Activated T-helper 1 cell treated with anti-CD3 and anti-CD28 coated beads, Interleukin-12 subunit alpha, Interleukin-12 subunit beta, Interleukin-2, Interleukin-4 antibody, amounts not matched to agents 30 ng/mL and 10 ng/mL and 1 ng/mL, durations not matched to agents 14 hours and 24 hours and 36 hours (primary cell): ENCODE measurements around the gene KIAA1614. TPM values are rescaled to one million over a fixed set of nuclear protein-coding genes. Genes with fewer than 3 reads are reported as not detected.

Experiments used
- DNase-seq: peaks from one replicate; pipeline ENCODE4 v3.0.0; 2021; ENCODE audit warnings: low spot score
- H3K27ac Mint-ChIP-seq: one replicate; pipeline ENCODE4 v1.8.0; 2021; ENCODE audit warnings: mild to moderate bottlenecking, mixed read lengths
- H3K27me3 Mint-ChIP-seq: one replicate; pipeline ENCODE4 v1.8.0; 2022; ENCODE audit warnings: mild to moderate bottlenecking, moderate library complexity, mixed read lengths; ENCODE audit not compliant: insufficient read depth
- H3K36me3 Mint-ChIP-seq: one replicate; pipeline ENCODE4 v1.8.0; 2021; ENCODE audit warnings: low read depth, mixed read lengths
- H3K4me1 Mint-ChIP-seq: one replicate; pipeline ENCODE4 v1.8.0; 2021; ENCODE audit warnings: low read depth, mixed read lengths
- H3K4me3 Mint-ChIP-seq: one replicate; pipeline ENCODE4 v1.8.0; 2021; ENCODE audit warnings: mild to moderate bottlenecking, moderate library complexity, mixed read lengths
- H3K9me3 Mint-ChIP-seq: one replicate; pipeline ENCODE4 v1.8.0; 2021; ENCODE audit warnings: mixed read lengths
- intact Hi-C: fragments of 100-400 bp; cut with micrococcal nuclease; formaldehyde crosslinking; loops from one replicate; pipeline ENCODE4 v1.15.1; 2024
- total RNA-seq: library from RNA; stranded (reverse); gene quantifications from 2 replicates; pipeline ENCODE4 v1.2.3, GENCODE V29; 2022

The KIAA1614 gene
- total RNA-seq, 1 donor from 2014 or later, result 0.16 TPM

DNA sequence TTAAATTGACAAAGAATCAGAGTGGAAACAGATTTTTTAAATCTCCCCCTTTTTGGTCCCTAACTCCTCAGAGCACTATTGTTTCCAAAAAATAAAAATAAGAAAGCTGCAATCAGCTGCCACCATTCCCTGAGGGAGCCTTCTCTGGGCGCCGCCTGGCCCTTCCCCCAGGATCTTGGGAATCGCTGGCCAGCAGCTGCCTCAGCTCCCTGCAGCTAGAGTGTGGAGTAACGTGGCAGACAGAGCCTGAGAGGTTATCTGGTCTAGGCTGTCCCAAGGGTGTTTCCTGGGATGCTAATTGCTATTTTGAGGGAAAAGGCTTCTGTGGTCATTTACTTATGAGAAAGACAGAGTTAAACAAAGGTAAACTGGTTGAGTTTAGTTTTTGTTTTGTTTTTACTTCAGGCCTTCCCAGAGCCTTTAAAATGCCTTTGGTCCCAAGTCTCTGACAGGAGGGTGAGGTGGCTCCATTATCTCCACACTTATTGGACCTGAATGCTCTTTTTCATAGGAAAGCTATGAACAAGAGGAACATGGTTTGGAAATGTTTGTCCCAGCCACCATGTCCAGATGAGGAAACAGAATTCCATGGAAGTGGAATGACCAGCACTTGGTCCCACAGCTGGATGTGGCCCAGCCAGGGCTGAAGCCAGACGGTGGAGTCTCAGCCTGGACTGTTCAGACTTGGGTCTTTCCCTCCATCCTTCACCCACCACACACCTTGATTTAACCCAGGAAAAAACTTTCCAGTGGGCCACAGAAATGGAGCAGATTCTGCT, 14.1 kb upstream of the KIAA1614 start:
- no peaks in the 10 kb centered on the region for H3K36me3 Mint-ChIP-seq

DNA sequence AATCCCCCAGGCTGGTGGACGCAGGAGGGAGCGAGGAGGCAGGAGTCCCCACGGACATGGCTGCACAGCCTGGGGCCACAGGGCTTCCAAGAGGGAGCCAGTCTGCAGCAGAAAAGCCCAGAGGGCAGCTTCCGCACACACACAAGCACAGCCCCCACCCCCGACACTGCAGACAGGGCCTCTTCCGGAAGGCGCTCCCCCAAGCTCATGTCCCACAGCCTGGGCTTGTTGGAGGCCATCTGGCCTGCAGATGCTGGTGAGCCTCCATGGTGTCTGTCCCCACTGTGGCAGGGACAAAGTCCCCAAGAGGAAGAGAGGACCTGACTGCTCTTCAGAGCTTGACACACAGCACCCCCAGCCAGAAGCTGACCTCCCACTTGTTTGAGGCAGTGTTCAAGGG, 13.4 kb upstream of the KIAA1614 start:
- peaks cover 1% of the 10 kb centered on the region for H3K27me3 Mint-ChIP-seq
- no peaks in the 10 kb centered on the region for H3K36me3 Mint-ChIP-seq
- intact Hi-C loops, result no loop called here
- no peak for DNase-seq
- H3K27ac Mint-ChIP-seq, result no peak overlapping the region
- H3K4me3 Mint-ChIP-seq, result no peak overlapping the region
- peaks cover 3% of the 10 kb centered on the region for H3K9me3 Mint-ChIP-seq
- no peaks in the 10 kb centered on the region for H3K4me1 Mint-ChIP-seq

More for the DNA sequence above, 14.1 kb upstream of the KIAA1614 start:
- H3K4me1 Mint-ChIP-seq, result peaks cover 3% of the 10 kb centered on the region
- peaks cover 1% of the 10 kb centered on the region for H3K27me3 Mint-ChIP-seq
- H3K9me3 Mint-ChIP-seq, result no peaks in the 10 kb centered on the region
- H3K27ac Mint-ChIP-seq, result no peak overlapping the region
- no peak overlapping the region for H3K4me3 Mint-ChIP-seq
- DNase-seq, result no peak
- intact Hi-C loops, result no loop called here

DNA sequence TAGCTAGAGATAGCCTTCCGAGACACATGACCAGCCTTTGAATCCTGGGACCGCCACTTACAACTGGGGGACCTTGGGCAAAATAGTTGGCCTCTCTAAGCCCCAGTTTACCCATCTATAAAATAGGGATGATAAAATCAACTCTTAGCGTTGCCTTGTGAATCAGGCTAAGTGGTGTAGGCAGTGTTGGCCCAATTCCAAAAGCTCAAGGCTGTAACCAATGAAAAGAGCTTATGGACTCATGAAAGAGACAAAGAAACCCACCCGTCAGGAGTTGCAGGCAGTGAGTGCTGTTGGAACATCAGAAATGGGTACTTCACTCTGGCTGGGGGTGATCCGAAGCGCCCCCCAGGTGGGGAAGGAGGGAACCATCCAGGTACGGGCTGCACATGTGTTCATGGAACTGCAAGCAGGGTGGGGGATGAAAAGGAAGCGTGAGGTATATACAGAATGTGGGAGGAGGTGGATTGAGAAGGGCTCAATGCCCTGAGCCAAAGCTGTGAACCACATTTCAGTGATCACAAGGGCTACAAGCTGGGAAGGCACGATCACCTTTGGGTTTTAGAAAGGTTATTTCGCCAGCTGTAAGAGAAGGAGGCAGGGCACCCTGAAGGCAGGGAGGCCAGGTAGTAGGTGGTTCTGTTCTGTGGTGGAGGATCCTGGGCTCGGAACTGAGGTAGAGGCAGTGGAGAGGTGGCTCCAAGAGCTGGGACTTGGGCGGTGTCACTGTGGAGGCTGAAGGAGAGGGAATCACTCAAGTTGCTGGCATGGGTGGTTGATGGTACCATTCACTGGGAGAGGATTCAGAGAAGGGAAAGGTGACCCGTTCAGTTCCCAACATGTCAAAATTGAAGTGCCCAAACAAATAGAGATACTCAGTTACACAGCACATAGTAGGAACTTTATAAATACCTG, 11.4 kb upstream of the KIAA1614 start:
- Mint-ChIP-seq H3K27me3 (peaks cover 1% of the 10 kb centered on the region), H3K27ac (no peak overlapping the region), H3K36me3 (no peaks in the 10 kb centered on the region), H3K4me3 (no peak overlapping the region), H3K4me1 (no peaks in the 10 kb centered on the region), H3K9me3 (peaks cover 8% of the 10 kb centered on the region)
- intact Hi-C loops, result no loop called here
- no peak for DNase-seq

DNA sequence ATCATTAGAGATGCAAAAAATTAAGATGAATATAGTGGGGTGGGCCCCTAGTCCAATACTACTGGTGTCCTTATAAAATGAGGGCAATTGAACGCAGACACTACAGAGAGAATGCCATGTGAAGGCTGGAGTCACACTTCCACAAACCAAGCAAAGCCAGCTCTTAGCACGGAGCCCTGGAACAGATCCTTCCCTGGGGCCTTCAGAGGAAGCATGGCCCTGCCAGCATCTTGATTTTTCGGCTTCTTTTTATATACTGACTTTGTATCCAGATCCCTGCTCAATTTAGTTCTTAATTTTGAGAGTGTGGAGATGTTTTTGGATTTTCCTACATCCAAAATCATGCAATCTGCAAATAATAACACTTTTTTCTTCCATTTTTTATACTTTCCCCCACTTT, 10.2 kb upstream of the KIAA1614 start:
- Mint-ChIP-seq H3K27ac (no peak overlapping the region), H3K4me3 (no peak overlapping the region), H3K9me3 (peaks cover 8% of the 10 kb centered on the region), H3K27me3 (peaks cover 1% of the 10 kb centered on the region), H3K4me1 (no peaks in the 10 kb centered on the region), H3K36me3 (no peaks in the 10 kb centered on the region)
- intact Hi-C loops, result no loop called here
- no peak for DNase-seq

DNA sequence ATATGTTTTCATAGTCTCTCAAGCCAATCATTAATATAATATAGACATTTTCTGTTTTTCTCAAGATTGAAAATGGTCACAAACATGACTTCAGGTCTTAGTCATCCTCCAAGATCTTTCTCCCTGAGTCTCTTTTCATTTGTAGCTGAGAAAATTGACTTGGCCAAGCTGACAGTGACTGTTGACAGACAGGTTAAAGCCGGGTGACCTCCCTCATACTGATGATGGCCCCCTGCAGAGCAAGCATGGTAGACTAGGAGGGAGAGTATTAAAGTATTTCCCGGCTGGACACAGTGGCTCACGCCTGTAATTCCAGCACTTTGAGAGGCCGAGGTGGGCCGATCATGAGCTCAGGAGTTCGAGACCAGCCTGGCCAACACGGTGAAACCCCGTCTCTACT, 6.8 kb upstream of the KIAA1614 start:
- intact Hi-C loops, result no loop called here
- Mint-ChIP-seq H3K27me3 (peaks cover 11% of the 10 kb centered on the region), H3K27ac (no peak overlapping the region), H3K4me3 (no peak overlapping the region), H3K36me3 (no peaks in the 10 kb centered on the region), H3K4me1 (peaks cover 14% of the 10 kb centered on the region), H3K9me3 (peaks cover 8% of the 10 kb centered on the region)
- DNase-seq, result no peak

DNA sequence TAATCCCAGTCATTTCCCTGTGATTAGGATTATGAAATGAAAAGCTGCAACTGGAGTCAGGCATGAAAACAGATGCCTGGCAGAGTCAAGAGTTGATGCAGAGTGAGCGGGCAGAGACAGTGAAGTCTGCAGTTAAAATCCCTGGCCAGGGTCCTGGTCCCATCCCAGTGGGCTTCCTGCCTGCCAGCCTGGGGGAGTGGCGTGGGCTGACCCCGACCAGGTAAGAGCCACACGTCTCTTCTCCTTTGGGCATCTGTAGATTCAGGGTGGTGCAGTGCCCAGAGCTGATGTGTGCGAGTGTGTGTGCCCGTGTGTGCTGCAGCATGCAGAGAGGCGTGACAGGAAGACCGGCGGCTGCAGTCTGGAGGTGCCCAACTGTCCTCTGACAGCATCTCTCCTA, 6.2 kb upstream of the KIAA1614 start:
- intact Hi-C loops, result no loop called here
- peaks cover 17% of the 10 kb centered on the region for H3K27me3 Mint-ChIP-seq
- H3K4me1 Mint-ChIP-seq, result peaks cover 17% of the 10 kb centered on the region
- H3K27ac Mint-ChIP-seq, result no peak overlapping the region
- H3K36me3 Mint-ChIP-seq, result no peaks in the 10 kb centered on the region
- peaks cover 8% of the 10 kb centered on the region for H3K9me3 Mint-ChIP-seq
- H3K4me3 Mint-ChIP-seq, result no peak overlapping the region
- DNase-seq, result no peak

DNA sequence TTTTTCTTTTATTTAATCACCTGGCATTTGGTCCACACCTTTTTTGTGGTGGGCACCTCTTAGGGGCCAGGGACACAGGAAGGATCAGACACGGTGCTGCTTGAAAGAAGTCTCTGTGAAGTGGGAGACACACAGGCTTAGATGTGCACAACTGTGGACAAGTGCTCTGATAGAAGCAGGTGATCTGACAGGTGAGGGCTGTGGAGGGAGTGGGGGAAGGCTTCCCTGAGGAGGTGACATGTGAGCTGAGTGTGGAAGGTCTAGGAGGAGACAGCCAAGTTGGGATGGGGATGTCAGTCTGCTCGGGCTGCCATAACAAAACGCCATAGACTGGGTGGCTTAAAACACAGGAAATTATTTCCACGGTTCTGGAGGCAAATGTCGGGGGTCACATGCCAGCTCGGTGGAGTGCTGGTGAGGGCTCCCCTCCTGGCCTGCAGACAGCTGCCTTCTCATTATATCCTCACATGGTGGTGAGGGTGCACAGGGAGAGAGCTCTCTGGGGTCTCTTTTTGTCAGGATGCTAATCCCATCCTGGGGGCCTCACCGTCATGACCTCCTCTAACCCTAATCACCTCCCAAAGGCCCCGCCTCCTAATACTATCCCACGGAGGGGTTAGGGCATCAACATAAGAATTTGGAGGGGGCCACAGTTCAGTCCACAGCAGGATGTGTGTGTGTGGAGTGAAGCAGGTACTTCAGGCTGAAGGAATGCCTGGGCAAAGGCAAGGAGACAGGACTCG, 5.2 kb upstream of the KIAA1614 start:
- DNase-seq, result no peak
- intact Hi-C loops, result no loop called here
- H3K36me3 Mint-ChIP-seq, result no peaks in the 10 kb centered on the region
- H3K4me3 Mint-ChIP-seq, result no peak overlapping the region
- peak overlapping the region; percentile 19 for H3K27ac Mint-ChIP-seq
- peaks cover 23% of the 10 kb centered on the region for H3K27me3 Mint-ChIP-seq
- peaks cover 23% of the 10 kb centered on the region for H3K4me1 Mint-ChIP-seq
- peaks cover 8% of the 10 kb centered on the region for H3K9me3 Mint-ChIP-seq

DNA sequence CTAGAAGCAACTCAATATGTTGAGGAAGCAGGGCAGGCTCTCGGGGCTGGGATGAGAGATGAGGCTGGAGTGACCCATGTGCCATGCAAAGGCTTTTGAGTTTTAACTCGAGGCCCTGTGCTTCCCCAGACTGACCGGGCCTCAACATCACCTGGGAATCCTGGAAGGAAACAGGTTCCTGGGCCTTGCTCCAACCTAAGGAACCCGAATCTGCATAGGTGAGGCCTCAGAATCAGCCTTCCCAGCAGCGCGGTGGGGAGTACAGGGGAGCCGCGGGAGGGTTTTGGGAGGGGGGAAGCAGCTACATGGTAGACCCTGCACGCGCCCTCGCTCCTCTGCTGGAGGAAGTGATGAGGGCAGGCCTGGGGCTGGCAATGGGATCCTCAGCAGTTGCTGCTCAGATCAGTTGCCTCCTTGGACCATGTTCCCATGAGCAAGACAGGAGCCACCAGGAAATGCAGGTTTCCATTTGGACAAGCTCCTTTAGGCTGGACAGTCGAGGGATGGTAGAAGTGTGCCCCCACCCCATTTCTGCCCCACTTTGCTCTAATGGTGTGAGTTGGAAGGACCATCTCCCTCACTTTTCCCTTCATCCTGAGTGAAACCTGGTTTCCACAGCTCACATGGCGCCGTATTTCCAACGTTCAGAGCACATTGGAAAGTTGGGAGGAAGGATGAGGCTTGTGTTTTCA, 4.5 kb upstream of the KIAA1614 start:
- intact Hi-C loops, result no loop called here
- H3K36me3 Mint-ChIP-seq, result no peaks in the 10 kb centered on the region
- DNase-seq, result no peak

DNA sequence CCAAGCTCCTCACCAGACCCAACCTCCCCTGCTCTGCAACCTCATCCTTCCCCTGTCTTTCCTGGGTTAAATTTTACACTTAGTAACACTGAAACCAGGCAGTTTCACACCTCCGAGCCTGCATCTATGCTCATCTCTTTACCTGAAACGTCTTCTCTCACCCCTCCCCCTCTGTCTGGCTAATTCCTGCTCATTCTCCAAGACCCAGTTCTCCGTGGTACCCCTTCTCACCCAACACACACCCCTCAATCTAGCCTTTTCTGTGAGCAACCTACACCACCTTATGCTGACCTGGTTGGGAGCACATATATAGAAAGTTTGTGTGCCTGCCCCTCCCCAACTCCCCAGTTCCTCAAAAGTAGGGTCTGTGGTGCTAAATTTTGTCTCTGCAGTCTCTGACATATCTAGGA, 3.7 kb upstream of the KIAA1614 start:
- Mint-ChIP-seq H3K27ac (no peak overlapping the region), H3K9me3 (peaks cover 7% of the 10 kb centered on the region), H3K4me1 (peaks cover 23% of the 10 kb centered on the region), H3K27me3 (peaks cover 30% of the 10 kb centered on the region), H3K36me3 (no peaks in the 10 kb centered on the region), H3K4me3 (peak overlapping the region; percentile 48)
- no peak for DNase-seq
- intact Hi-C loops, result no loop called here

More for the DNA sequence above, 4.5 kb upstream of the KIAA1614 start:
- H3K4me3 Mint-ChIP-seq, result no peak overlapping the region
- H3K4me1 Mint-ChIP-seq, result peaks cover 23% of the 10 kb centered on the region
- peaks cover 8% of the 10 kb centered on the region for H3K9me3 Mint-ChIP-seq
- peaks cover 23% of the 10 kb centered on the region for H3K27me3 Mint-ChIP-seq
- no peak overlapping the region for H3K27ac Mint-ChIP-seq

DNA sequence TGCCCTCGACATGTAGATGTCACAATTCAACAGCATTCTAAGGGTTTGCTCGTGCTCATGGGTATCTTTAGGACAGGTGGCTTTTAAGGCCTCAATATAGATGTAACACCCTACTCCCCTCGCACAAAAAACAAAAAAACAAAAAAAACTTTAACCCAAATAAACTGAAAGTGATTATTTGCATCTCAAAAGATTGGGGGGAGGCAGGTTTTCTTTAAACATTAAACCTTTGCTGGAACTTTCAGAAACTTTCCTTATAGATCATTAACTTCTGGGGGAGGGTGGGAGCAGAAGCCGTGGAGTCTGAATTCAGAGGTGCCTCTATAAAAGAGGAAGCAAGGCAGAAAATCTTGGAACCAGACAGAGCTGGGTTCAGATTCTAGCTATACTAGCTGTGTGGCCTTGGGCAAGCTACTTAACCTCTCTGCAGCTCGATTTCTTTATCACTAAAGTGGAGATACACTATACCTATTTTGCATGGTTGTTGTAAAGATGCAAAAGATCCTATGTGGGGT, 3.2 kb upstream of the KIAA1614 start:
- peaks cover 23% of the 10 kb centered on the region for H3K4me1 Mint-ChIP-seq
- H3K27ac Mint-ChIP-seq, result no peak overlapping the region
- peaks cover 35% of the 10 kb centered on the region for H3K27me3 Mint-ChIP-seq
- no peak overlapping the region for H3K4me3 Mint-ChIP-seq
- no peak for DNase-seq
- no peaks in the 10 kb centered on the region for H3K36me3 Mint-ChIP-seq
- intact Hi-C loops, result no loop called here
- H3K9me3 Mint-ChIP-seq, result peaks cover 2% of the 10 kb centered on the region

DNA sequence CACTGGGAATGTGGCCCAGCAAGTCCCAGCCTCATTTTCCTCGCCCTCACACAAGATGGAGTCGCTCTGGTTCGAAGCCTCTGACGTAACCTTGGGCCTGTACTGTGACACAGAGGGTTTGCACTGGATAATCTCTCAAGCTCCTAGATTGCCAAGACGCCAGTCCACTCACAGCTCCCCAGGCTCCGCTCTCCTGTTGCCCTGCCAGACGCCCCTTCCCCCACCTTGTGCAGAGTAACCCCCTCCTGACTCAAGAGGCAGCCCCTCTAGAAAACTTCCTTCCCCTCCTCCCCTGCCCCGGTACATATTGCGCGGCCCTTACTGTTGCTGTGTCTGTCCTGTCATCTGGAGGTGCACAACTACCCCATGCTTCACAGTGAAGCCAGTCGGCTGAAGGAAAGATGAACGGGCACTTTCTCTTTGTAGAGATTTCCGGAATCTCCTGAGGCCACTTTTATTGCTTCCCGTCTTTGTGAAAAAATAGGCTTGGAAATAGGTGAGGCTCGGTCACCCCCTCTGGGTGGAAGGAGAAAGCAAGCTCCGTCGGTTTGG, 981 bp upstream of the KIAA1614 start:
- peaks cover 23% of the 10 kb centered on the region for H3K4me1 Mint-ChIP-seq
- H3K27me3 Mint-ChIP-seq, result peaks cover 41% of the 10 kb centered on the region
- peak overlapping the region; percentile 51 for H3K4me3 Mint-ChIP-seq
- no peaks in the 10 kb centered on the region for H3K9me3 Mint-ChIP-seq
- intact Hi-C loops, result loop anchor here (5.0 kb wide), 1 partner anchor 71 kb away; no protein-coding TSS in a partner anchor
- no peak overlapping the region for H3K27ac Mint-ChIP-seq
- DNase-seq, result no peak
- H3K36me3 Mint-ChIP-seq, result no peaks in the 10 kb centered on the region
